HG02981 (cell line): ENCODE results near the gene LRGUK.
"Not testable (repeated sequence)": the region's sequence is repeated elsewhere in the genome, so short reads cannot be mapped to it uniquely, and the experiment has no call there.

Experiments
- ATAC-seq: cut with Tn5 transposase; IDR thresholded peaks from one replicate; pipeline ENCODE4 v1.9.1; 2021; ENCODE audit warnings: mild to moderate bottlenecking, moderate library complexity; ENCODE audit not compliant: unreplicated experiment

Gene LRGUK

GRCh38 chr7:134186027-134186426 is 58.9 kb downstream of the LRGUK start:
- no peak for ATAC-seq

GRCh38 chr7:134186801-134187200 is 59.7 kb downstream of the LRGUK start:
- ATAC-seq = no peak

- ATAC-seq = no peak
These were observed 60.8 kb downstream of the LRGUK start for GRCh38 chr7:134187893-134188292.

- no peak for ATAC-seq
These were observed 61.2 kb downstream of the LRGUK start for GRCh38 chr7:134188311-134188710.

GRCh38 chr7:134189559-134189958 is 62.4 kb downstream of the LRGUK start:
- ATAC-seq = no peak

- ATAC-seq = no peak
These were observed 64.7 kb downstream of the LRGUK start for GRCh38 chr7:134191876-134192275.

- ATAC-seq = no peak
These were observed 66.1 kb downstream of the LRGUK start for GRCh38 chr7:134193240-134193639.

- ATAC-seq = no peak
These were observed 68.1 kb downstream of the LRGUK start for GRCh38 chr7:134195252-134195651.

- no peak for ATAC-seq
These were observed 69.3 kb downstream of the LRGUK start for GRCh38 chr7:134196439-134196838.

- ATAC-seq = no peak
These were observed 70.2 kb downstream of the LRGUK start for GRCh38 chr7:134197345-134197744.

- no peak for ATAC-seq
These were observed 73.8 kb downstream of the LRGUK start for GRCh38 chr7:134200970-134201369.

GRCh38 chr7:134201569-134202261 is 74.6 kb downstream of the LRGUK start:
- no peak for ATAC-seq

GRCh38 chr7:134203186-134203889 is 76.2 kb downstream of the LRGUK start:
- no peak for ATAC-seq

- ATAC-seq = no peak
These were observed 82.3 kb downstream of the LRGUK start for GRCh38 chr7:134209322-134210015.

- ATAC-seq = no peak
These were observed 83.1 kb downstream of the LRGUK start for GRCh38 chr7:134210227-134210626.

- no peak for ATAC-seq
These were observed 84.0 kb downstream of the LRGUK start for GRCh38 chr7:134210976-134211663.

GRCh38 chr7:134211817-134212216 is 84.7 kb downstream of the LRGUK start:
- ATAC-seq = no peak

- no peak for ATAC-seq
These were observed 85.7 kb downstream of the LRGUK start for GRCh38 chr7:134212576-134213546.

- no peak for ATAC-seq
These were observed 93.1 kb downstream of the LRGUK start for GRCh38 chr7:134220236-134220635.

- ATAC-seq = not testable (repeated sequence)
These were observed 104.2 kb downstream of the LRGUK start for GRCh38 chr7:134231296-134231695.
